Erythroblast (primary cell): ENCODE data around the gene TGFBI.

ENCODE experiments used
- GATA1 ChIP-seq: IDR thresholded peaks from 2 replicates; pipeline ENCODE4 v1.6.1; 2011; ENCODE audit warnings: low read depth, mild to moderate bottlenecking, control low read depth, low read length, moderate library complexity
- POLR2A ChIP-seq: IDR thresholded peaks from 2 replicates; pipeline ENCODE4 v1.6.1; 2011; ENCODE audit warnings: mild to moderate bottlenecking, low read length

GRCh38 chr5:135980620-135981019 is 48.2 kb upstream of the TGFBI start:
- TF ChIP-seq POLR2A (no peak), GATA1 (no peak)
